Measurements from ENCODE around the gene TLK1. TPM values are rescaled to one million over a fixed set of nuclear protein-coding genes. Genes with fewer than 3 reads are reported as not detected.

TLK1 gene
- polyA plus RNA-seq, 1 of the 3 experiments (the other 2 are of a cell fraction) = 4.8 TPM

DNA sequence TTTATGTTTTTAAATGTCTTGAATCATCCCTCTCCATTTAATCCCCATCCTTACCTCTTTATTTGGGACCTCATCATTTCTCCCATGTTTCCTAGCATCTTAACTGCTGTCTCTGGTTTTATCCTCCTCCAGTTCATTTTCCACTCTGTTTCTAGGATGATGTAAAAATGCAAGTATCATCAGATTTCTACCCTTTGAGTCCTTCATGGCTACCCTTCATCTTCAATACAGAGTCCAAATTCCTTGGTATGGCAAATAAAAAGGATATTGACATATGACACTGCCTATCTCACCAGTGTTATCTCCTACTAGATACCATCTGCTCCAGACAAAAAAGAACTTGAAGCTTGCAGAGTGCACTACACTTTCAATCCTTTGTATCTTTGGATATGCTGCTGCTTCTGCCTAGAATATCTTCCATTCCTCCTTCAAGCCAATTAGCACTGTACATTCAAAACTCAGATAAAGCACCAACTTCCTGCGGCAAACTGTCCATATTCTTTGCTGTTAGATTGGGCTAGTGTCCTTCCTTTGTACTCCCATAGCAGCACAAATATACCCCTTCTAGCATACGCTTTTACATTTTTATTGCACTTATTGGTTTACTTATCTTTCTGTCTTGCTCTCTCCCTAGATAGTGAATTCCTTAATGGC is 24.6 kb upstream of the TLK1 start:
- no peaks in the 10 kb centered on the region for H3K9me3 ChIP-seq
- no peaks in the 10 kb centered on the region for H3K4me1 ChIP-seq (ENCODE audit: control insufficient read depth in 1 of 2, insufficient read depth in 2 of 2, low read depth in 1 of 2, low read length in 1 of 2)
- peaks cover 10% of the 10 kb centered on the region for H3F3A ChIP-seq (replicated peaks; ENCODE audit: insufficient read depth)
- no peaks in the 10 kb centered on the region for H4K20me1 ChIP-seq (ENCODE audit: insufficient read depth)
- H2AFZ ChIP-seq (ENCODE audit: low read depth) = no peak overlapping the region
- no peaks in the 10 kb centered on the region for H3K36me3 ChIP-seq (replicated peaks in 1 of 2; ENCODE audit: control insufficient read depth in 1 of 2, insufficient read depth in 2 of 2, low read length in 1 of 2)
- no peaks in the 10 kb centered on the region for H3K9me2 ChIP-seq
- WGBS (ENCODE audit: low lambda C conversion rate) = 86% methylated on average over 2 of the region's 2 CpGs
- H3K9ac ChIP-seq = no peak overlapping the region
- no peak for DNase-seq
- TF ChIP-seq FOXJ3 (CRISPR knock-in tag; IDR thresholded peaks at IDR 0.05) (no peak), TCF12 (IDR thresholded peaks at IDR 0.05) (no peak), SMC3 (IDR thresholded peaks at IDR 0.05; ENCODE audit: low read depth, low read length) (no peak)
- TF ChIP-seq, protein P1, sequence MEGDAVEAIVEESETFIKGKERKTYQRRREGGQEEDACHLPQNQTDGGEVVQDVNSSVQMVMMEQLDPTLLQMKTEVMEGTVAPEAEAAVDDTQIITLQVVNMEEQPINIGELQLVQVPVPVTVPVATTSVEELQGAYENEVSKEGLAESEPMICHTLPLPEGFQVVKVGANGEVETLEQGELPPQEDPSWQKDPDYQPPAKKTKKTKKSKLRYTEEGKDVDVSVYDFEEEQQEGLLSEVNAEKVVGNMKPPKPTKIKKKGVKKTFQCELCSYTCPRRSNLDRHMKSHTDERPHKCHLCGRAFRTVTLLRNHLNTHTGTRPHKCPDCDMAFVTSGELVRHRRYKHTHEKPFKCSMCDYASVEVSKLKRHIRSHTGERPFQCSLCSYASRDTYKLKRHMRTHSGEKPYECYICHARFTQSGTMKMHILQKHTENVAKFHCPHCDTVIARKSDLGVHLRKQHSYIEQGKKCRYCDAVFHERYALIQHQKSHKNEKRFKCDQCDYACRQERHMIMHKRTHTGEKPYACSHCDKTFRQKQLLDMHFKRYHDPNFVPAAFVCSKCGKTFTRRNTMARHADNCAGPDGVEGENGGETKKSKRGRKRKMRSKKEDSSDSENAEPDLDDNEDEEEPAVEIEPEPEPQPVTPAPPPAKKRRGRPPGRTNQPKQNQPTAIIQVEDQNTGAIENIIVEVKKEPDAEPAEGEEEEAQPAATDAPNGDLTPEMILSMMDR (IDR thresholded peaks at IDR 0.05) = no peak
- TF ChIP-seq, protein P2, sequence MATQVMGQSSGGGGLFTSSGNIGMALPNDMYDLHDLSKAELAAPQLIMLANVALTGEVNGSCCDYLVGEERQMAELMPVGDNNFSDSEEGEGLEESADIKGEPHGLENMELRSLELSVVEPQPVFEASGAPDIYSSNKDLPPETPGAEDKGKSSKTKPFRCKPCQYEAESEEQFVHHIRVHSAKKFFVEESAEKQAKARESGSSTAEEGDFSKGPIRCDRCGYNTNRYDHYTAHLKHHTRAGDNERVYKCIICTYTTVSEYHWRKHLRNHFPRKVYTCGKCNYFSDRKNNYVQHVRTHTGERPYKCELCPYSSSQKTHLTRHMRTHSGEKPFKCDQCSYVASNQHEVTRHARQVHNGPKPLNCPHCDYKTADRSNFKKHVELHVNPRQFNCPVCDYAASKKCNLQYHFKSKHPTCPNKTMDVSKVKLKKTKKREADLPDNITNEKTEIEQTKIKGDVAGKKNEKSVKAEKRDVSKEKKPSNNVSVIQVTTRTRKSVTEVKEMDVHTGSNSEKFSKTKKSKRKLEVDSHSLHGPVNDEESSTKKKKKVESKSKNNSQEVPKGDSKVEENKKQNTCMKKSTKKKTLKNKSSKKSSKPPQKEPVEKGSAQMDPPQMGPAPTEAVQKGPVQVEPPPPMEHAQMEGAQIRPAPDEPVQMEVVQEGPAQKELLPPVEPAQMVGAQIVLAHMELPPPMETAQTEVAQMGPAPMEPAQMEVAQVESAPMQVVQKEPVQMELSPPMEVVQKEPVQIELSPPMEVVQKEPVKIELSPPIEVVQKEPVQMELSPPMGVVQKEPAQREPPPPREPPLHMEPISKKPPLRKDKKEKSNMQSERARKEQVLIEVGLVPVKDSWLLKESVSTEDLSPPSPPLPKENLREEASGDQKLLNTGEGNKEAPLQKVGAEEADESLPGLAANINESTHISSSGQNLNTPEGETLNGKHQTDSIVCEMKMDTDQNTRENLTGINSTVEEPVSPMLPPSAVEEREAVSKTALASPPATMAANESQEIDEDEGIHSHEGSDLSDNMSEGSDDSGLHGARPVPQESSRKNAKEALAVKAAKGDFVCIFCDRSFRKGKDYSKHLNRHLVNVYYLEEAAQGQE (IDR thresholded peaks at IDR 0.05; ENCODE audit: low read depth, low read length) = no peak
- TF ChIP-seq, protein P3, sequence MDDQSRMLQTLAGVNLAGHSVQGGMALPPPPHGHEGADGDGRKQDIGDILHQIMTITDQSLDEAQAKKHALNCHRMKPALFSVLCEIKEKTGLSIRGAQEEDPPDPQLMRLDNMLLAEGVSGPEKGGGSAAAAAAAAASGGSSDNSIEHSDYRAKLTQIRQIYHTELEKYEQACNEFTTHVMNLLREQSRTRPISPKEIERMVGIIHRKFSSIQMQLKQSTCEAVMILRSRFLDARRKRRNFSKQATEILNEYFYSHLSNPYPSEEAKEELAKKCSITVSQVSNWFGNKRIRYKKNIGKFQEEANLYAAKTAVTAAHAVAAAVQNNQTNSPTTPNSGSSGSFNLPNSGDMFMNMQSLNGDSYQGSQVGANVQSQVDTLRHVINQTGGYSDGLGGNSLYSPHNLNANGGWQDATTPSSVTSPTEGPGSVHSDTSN (IDR thresholded peaks at IDR 0.05) = no peak
- peak overlapping the region in 1 of 2 experiments; percentile 73; a peak in 2 of 4 replicates for H3K27ac ChIP-seq (ENCODE audit: low read depth in 2 of 2, low read length in 1 of 2)
- ChIA-PET CTCF (interaction anchor here (1.0 kb wide), 1 partner anchor 11 kb away, joined by 5 read pairs; no protein-coding TSS in a partner anchor), POLR2A (no interaction called here)
- no peaks in the 10 kb centered on the region for H3K79me2 ChIP-seq (ENCODE audit: insufficient read depth)
- peak overlapping the region; percentile 35; the same call in 1 of the 2 replicates for H3K4me2 ChIP-seq
- H3K27me3 ChIP-seq (ENCODE audit: insufficient read depth) = no peaks in the 10 kb centered on the region
- no peak overlapping the region for H3K4me3 ChIP-seq (ENCODE audit: low read depth in 2 of 2, low read length in 1 of 2)

DNA sequence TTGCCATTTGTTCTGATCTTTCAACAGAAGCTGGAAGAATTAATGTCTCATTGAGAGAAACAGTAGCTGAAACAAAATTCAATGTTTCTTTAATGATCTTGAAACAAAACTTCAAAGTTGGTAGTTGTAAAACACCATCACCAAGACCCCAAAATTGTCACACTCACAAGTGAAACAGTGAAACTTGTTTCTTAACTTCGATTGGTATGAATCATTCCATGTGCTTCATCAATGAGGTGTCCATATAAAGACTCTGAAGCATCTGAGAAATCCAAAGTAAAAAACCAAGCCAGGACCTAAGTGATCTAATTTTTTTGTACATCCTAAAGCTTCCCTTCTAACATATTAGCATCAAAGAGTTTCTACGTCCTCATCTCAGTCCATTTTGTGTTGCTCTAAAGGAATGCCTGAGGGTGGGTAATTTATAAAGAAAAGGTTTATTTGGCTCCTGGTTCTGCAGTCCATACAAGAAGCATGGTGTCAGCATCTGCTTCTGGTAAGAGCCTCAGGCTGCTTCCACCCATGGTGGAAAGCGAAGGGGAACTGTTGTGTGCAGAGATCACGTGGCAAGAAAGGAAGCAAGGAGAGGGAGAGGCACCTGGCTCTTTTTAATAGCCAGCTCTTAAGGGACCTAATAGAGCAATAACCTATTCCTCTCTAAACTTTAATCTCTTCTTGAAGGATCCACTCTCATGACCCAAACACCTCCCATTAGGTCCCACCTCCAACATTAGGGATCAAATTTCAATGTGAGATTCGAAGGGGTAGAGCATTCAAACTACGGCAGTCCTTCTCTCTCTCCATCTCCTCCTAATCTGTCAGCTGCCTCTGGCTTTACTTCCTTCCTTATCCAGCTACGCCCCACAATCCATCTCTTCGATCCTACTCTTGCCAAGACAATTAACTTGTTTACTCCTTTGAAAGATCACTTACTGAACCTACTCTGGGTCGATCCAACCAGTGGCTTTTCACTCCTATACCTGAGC is 20.7 kb upstream of the TLK1 start:
- TF ChIP-seq EP300 (IDR thresholded peaks at IDR 0.05; ENCODE audit: borderline replicate concordance in 1 of 2, low read depth in 1 of 2, low read length in 1 of 2) = no peak
- no peak for TF ChIP-seq GABPA (IDR thresholded peaks at IDR 0.05; ENCODE audit: low read depth)
- TF ChIP-seq FOSL2 (IDR thresholded peaks at IDR 0.05; ENCODE audit: borderline replicate concordance, low read depth) = no peak
- H3K79me2 ChIP-seq (ENCODE audit: insufficient read depth) = no peaks in the 10 kb centered on the region
- no peak overlapping the region for H2AFZ ChIP-seq (ENCODE audit: low read depth)
- H3K4me1 ChIP-seq (ENCODE audit: control insufficient read depth in 1 of 2, insufficient read depth in 2 of 2, low read depth in 1 of 2, low read length in 1 of 2) = no peaks in the 10 kb centered on the region
- no peak overlapping the region for H3K9ac ChIP-seq
- no peaks in the 10 kb centered on the region for H3K27me3 ChIP-seq (ENCODE audit: insufficient read depth)
- H4K20me1 ChIP-seq (ENCODE audit: insufficient read depth) = no peaks in the 10 kb centered on the region
- no peak overlapping the region for H3K4me3 ChIP-seq (ENCODE audit: low read depth in 2 of 2, low read length in 1 of 2)
- no peak overlapping the region for H3K27ac ChIP-seq (ENCODE audit: low read depth in 2 of 2, low read length in 1 of 2)
- no peaks in the 10 kb centered on the region for H3K9me2 ChIP-seq
- WGBS (ENCODE audit: low lambda C conversion rate) = 81% methylated on average over 9 of the region's 9 CpGs
- peaks cover 6% of the 10 kb centered on the region for H3F3A ChIP-seq (replicated peaks; ENCODE audit: insufficient read depth)
- no peaks in the 10 kb centered on the region for H3K36me3 ChIP-seq (replicated peaks in 1 of 2; ENCODE audit: control insufficient read depth in 1 of 2, insufficient read depth in 2 of 2, low read length in 1 of 2)
- no peaks in the 10 kb centered on the region for H3K9me3 ChIP-seq
- no peak overlapping the region for H3K4me2 ChIP-seq
- POLR2A ChIA-PET = no interaction called here
- CTCF ChIA-PET = no interaction called here
- DNase-seq = no peak
